Measurements from ENCODE around the gene TLE6. TPM values are rescaled to one million over a fixed set of nuclear protein-coding genes. Genes with fewer than 3 reads are reported as not detected.

TLE6 gene
- total and polyA plus RNA-seq, 2 of the 13 experiments (the other 11 are each of a cell fraction or from before 2014, with no cell fraction given) = 0.24 to 5.5 TPM

GRCh38 chr19:2977001-2977745, at the start of gene TLE6 (continued):
- no peak for TF ChIP-seq MTF2 (CRISPR knock-in tag; IDR thresholded peaks at IDR 0.05; ENCODE audit: borderline replicate concordance)
- TF ChIP-seq ZBTB38 (CRISPR knock-in tag; IDR thresholded peaks at IDR 0.05) = no peak
- no peak for TF ChIP-seq ZBTB42 (CRISPR knock-in tag; IDR thresholded peaks at IDR 0.05)
- peak; percentile 80; the same call in 1 of the 2 replicates for TF ChIP-seq HBP1 (CRISPR knock-in tag; IDR thresholded peaks at IDR 0.05; ENCODE audit: low read depth)
- no peak for TF ChIP-seq SP1 (IDR thresholded peaks at IDR 0.05)
- peak; percentile 89 for TF ChIP-seq SP1 (CRISPR knock-in tag; IDR thresholded peaks at IDR 0.05)
- no peak for TF ChIP-seq FOXO1 (CRISPR knock-in tag; IDR thresholded peaks at IDR 0.05)
- TF ChIP-seq FUBP1 (CRISPR knock-in tag; IDR thresholded peaks at IDR 0.05; ENCODE audit: borderline replicate concordance) = no peak
- no peak for TF ChIP-seq ZNF207 (IDR thresholded peaks at IDR 0.05; ENCODE audit: borderline replicate concordance)
- no peak for TF ChIP-seq TOPORS (CRISPR knock-in tag; IDR thresholded peaks at IDR 0.05)
- TF ChIP-seq ERF (CRISPR knock-in tag; IDR thresholded peaks at IDR 0.05) = peak; percentile 88
- peak; percentile 90 for TF ChIP-seq MXD1 (CRISPR knock-in tag; IDR thresholded peaks at IDR 0.05)
- TF ChIP-seq IRF1 (CRISPR knock-in tag; IDR thresholded peaks at IDR 0.05; ENCODE audit: low read depth) = no peak
- TF ChIP-seq ZNF549 (CRISPR knock-in tag; IDR thresholded peaks at IDR 0.05) = no peak
- no peak for TF ChIP-seq ZBTB3 (CRISPR knock-in tag; IDR thresholded peaks at IDR 0.05; ENCODE audit: borderline replicate concordance, low read depth)
- peak; percentile 67 for TF ChIP-seq KAT8 (CRISPR knock-in tag; IDR thresholded peaks at IDR 0.05)
- no peak for TF ChIP-seq SIX1 (CRISPR knock-in tag; IDR thresholded peaks at IDR 0.05; ENCODE audit: borderline replicate concordance)
- TF ChIP-seq GTF2F1 (IDR thresholded peaks at IDR 0.05; ENCODE audit: low read length) = no peak
- TF ChIP-seq YY1 (IDR thresholded peaks at IDR 0.05; ENCODE audit: insufficient read depth, insufficient replicate concordance, low read depth, low read length) = peak; percentile 86
- peak; percentile 59 for TF ChIP-seq ZFX (CRISPR knock-in tag; IDR thresholded peaks at IDR 0.05; ENCODE audit: low read depth)
- no peak for TF ChIP-seq GPN1 (CRISPR knock-in tag; IDR thresholded peaks at IDR 0.05; ENCODE audit: borderline replicate concordance)
- TF ChIP-seq RAD51 (IDR thresholded peaks at IDR 0.05; ENCODE audit: borderline replicate concordance) = peak; percentile 69
- peak; percentile 20; the same call in 1 of the 2 replicates for TF ChIP-seq HNF1B (CRISPR knock-in tag; IDR thresholded peaks at IDR 0.05)

Data from HepG2 (cell line).